NCI-H1092 treated with DMSO at 0.1 percent for 48 hours (cell line): ENCODE results near the gene ATR.

Experiments used
- DNase-seq: peaks from one replicate; lab custom pipeline; 2025; lab: John Stamatoyannopoulos, UW

The ATR gene

GRCh38 chr3:142509079-142509478 is 69.5 kb downstream of the ATR start:
- no peak for DNase-seq

DNA sequence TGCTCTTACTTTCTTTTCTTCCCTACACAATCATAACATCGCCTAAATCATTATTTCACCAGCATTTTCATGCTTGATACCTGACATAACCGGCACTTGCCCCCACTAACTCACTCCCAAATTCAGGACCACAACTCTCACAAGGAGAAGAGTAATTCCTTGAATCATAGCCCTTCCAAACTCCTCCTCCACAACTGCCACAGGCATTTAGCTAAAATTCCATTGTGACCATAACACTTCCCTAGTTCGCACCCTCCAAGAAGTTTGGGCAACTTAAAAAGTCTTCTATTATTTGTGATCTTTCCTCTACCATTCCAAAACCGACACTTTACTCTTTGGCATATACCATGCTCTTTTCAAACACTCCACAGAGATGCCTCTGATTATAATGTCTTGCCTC is 71.3 kb downstream of the ATR start:
- no peak for DNase-seq

DNA sequence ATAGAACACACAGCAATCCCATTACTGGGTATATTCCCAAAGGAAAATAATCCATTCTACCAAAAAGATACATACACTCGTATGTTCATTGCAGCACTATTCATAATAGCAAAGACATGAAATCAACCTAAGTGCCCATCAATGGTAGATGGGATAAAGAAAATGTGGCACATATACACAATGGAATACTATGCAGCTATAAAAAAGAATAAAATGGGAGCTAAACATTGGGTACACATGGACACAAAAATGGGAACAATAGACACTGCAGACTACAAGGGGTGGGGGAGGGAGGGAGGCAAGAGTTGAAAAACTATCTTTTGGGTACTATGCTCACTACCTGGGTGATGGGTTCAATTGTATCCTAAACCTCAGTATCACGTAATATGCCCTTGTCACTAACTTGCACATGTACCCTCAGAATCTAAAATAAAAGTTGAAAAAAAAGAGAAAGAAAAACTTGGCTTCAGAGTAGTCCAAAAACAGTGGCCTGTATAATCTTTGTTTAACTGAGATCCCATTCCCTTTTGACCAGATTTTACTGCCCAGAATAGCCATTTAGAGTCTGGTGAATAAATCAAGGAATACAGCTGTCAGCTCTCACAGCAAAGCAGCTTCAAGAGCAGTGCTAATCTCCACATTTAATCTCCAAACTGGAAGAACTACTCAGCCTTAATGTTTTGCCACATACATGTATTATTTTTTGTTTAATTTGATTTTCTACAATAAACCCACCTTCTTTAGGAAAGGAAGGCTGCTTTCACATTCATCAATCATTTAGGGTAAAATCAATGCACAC is 76.1 kb downstream of the ATR start:
- DNase-seq: no peak

DNA sequence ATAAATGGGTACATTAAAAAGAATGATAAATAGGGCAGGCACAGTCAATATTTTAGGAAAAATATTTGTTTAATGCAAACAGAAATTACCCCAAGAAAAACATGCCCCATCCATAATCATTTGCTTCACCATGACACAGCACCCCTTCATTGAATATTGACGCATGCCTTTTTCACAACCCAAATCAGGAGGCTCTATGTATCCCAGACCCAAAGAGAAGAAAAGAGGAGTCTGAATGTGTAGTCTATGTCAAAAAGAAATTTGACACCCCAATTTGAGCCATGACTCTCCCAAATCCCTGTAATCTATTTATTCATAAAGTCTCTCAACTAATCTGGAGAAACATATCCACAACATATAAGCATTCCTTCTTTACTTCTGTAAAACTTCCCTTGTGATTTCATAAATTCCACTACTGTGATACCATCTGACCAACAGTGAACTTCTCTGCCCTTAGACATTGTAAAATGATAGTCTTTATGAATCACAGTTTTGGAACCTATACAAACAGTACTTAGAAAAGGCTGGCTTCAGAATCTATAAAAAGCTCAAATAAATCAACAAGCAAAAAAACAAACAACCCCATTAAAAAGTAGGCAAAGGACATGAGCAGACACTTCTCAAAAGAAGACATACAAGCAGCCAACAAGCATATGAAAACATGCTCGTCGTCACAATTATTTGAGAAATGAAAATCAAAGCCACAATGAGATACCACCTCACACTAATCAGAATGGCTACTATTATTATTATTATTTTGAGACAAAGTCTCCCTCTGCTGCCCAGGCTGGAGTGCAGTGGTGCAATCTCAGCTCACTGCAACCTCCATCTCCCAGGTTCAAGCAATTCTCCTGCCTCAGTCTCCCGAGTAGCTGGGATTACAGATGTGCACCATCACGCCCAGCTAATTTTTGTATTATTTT is 77.3 kb downstream of the ATR start:
- DNase-seq: no peak

DNA sequence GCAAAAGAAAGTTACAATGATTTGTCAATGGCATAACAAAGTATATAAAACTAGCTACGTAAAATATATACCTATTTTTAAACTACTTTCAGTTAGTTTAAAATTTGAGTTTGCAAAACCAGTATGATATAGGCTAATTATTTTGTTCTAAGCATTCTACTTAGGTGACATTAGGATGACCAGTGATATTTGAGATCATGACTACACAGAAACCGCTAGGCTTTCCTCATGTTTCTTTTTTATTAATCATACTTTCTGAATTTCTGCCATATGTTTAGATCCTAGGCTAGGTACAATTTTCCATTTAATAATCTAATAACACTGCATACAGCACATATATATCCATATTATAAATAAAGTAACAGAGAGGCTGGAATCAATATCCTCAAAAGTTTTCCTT is 78.3 kb downstream of the ATR start:
- DNase-seq: no peak

- no peak for DNase-seq
Observed at GRCh38 chr3:142498397-142499180, 79.9 kb downstream of the ATR start.

DNA sequence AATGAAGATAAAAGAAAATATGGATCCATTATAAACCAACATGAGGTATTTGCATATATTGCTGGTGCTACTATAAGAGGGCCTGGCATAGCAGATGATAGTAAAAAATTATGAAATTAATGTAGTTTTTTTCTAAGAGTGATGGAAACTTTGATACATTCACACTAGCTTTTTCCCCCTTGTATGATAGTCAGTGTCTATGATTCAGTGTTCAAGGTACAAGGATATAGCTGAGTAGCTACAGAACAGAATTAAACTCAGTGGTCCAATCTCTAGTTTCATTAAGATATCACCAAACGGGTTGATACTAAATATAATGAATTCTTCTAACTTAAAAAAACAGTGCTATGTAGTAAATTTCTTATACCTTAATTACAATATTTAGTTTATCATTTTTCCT is 80.8 kb downstream of the ATR start:
- no peak for DNase-seq

DNA sequence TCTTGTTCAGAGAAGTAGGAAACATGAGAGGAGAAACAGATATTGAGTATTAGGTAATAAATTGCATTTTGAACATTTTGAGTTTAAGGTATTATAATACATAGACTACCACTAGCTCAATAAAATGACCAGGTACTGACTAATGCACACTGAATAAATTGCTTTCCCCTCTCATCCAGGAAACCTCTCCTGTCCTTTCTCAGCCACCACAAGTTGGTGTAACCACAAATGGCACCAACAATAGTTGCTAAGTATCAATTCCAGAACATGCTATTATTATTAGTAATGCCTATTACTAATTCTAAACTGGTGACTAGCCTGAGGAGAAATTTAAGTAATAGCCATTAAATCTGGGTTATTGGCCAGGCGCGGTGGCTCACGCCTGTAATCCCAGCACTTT is 83.4 kb downstream of the ATR start:
- no peak for DNase-seq

DNA sequence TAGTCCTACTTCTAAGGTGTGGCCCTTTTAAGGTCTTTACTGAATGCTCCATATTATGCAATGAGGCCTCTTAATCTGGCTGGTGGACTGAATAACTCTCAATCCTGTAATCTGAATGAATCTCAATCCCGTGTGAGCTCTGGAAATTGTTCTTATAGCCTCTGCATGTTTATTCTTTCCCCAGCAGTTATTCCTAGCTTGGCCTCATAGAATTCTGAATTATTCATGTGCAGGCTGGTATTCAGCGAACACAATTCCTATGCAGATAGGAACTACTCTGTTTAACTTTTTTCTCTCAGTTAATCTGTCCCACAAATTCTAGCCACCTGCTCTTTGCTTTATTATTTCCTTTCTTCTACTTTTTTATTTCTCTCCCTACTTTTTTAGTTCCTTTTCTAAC is 86.3 kb downstream of the ATR start:
- DNase-seq: no peak

- no peak for DNase-seq
Observed at GRCh38 chr3:142489572-142490323, 88.8 kb downstream of the ATR start.

GRCh38 chr3:142484912-142485435 is 93.6 kb downstream of the ATR start:
- DNase-seq: no peak

- no peak for DNase-seq
Observed at GRCh38 chr3:142481196-142481595, 97.3 kb downstream of the ATR start.

- DNase-seq: no peak
Observed at GRCh38 chr3:142470826-142471225, 107.7 kb downstream of the ATR start.

DNA sequence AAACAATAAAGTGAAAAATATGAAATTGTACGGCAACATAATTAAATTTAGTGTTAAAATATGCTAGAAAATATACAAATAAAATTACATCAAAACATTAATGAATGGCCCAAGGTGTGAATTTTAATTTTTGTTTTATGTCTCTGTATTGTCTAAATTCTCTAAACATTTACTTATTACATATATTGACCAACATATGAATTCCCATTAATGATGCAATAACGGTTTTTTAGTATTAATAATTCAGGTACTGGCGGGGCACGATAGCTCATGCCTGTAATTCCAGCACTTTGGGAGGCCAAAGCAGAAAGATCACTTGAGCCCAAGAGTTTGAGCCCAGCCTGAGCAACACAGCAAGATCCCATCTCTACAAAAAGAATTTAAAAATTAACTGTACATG is 110.1 kb downstream of the ATR start:
- no peak for DNase-seq

DNA sequence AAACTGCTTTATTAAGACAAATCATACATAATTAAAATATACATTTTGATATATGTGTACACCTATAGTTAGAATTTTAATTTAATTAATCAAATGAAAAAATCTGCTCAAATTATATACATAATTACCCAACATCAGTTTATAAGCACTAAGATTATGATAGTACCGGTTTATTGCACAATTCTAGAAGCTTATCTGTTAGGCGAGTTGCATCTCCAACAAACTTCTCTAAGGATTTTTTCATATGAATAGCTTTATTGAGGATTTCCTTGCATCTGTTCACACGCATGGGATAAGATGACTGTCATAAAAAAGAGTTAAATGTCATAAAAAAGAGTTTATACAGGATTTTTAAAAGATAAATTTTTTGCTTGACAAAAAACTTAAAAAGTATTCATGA is 110.8 kb downstream of the ATR start:
- DNase-seq: no peak

- no peak for DNase-seq
Observed at GRCh38 chr3:142460689-142461088, 117.8 kb downstream of the ATR start.

DNA sequence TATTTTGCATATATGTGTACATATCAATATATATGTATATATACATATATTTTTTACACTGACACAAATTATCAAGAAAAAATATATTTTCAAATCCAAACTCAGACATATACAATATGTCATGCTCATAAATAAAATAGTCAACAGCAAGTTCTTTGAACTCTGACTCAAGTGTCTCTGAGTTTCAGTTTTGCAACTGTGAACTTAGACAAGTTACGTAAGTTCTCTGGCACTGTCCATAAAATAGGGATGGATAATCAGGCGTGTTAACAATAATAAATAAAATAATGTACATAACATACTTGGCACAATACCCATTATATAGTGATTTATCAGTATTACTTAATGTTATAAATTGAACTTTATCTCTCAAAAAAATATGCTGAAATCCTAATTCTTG is 118.6 kb downstream of the ATR start:
- no peak for DNase-seq

DNA sequence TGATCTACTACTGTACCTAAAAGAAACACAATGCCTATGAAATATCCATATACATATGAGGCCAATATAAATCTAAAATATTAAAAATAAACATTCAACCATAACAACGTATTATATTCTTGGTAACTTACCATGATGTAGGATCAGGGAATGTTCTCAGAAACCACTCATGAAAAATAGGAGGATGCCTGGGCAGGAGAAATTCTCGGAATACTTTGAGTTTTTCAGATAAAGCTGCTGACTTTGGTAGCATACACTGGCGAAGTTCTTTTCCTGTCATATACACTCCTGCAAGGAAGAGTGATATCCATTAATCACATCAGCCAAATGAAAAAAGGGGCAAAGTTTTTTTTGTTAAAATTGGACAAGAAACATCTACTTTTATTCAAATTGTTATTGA is 119.4 kb downstream of the ATR start:
- DNase-seq: no peak

GRCh38 chr3:142450881-142451280 is 127.7 kb downstream of the ATR start:
- no peak for DNase-seq

DNA sequence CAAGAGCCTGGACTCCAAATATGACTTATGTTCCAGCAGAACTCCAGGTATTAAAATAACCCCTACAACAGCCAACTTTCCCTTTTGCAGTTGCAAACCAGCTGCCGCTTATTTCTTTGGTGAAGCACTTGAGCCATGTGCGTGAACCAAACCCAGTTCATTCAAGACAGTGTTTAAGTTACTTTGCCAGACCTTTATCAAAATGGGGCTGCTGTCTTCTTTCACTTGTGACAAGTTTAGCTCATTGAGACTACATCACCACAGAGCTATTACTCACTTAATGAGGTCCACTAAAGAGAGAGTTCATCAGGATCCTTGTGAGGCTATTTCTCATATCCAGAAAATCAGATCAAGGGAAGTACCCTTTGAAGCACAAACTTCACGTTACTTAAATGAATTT is 128.3 kb downstream of the ATR start:
- no peak for DNase-seq
